GM12891 (cell line): Measurements from ENCODE around the gene FMN1.
A peak's percentile ranks its signal among the peaks of the same experiment; 100 is the strongest.

Source experiments
- DNase-seq: peaks from one replicate; pipeline ENCODE4 v3.0.0; 2011; ENCODE audit warnings: low spot score; ENCODE audit not compliant: insufficient read length
- FAIRE-seq: peaks from 2 replicates; lab custom pipeline; 2011; peaks lifted over from hg19 to GRCh38; lab: Jason Lieb, UNC
- PAX5 ChIP-seq: IDR thresholded peaks from 2 replicates; pipeline ENCODE4 v1.6.1; 2011; ENCODE audit warnings: low read length, moderate library complexity, mild to moderate bottlenecking; ENCODE audit not compliant: insufficient read depth, severe bottlenecking
- POLR2A ChIP-seq: IDR thresholded peaks from 2 replicates; pipeline ENCODE4 v1.6.1; 2011; ENCODE audit warnings: low read depth, low read length, control low read depth
- POLR2AphosphoS5 ChIP-seq: IDR thresholded peaks from 2 replicates; pipeline ENCODE4 v1.6.1; 2011; ENCODE audit warnings: low read depth, low read length, control low read depth
- POU2F2 ChIP-seq: IDR thresholded peaks from 2 replicates; pipeline ENCODE4 v1.6.1; 2011; ENCODE audit warnings: low read depth, mild to moderate bottlenecking, control low read depth, low read length, moderate library complexity
- SPI1 ChIP-seq: IDR thresholded peaks from 2 replicates; pipeline ENCODE4 v1.6.1; 2011; ENCODE audit warnings: low read depth, low read length, control low read depth
- TAF1 ChIP-seq: IDR thresholded peaks from 2 replicates; pipeline ENCODE4 v1.6.1; 2011; ENCODE audit warnings: low read depth, low read length, control low read depth

Gene FMN1

GRCh38 chr15:32722136-32722535, 472.4 kb downstream of the FMN1 start:
- FAIRE-seq: no peak
- no peak for DNase-seq
- no peak for TF ChIP-seq PAX5
- TF ChIP-seq POU2F2: no peak
- no peak for TF ChIP-seq POLR2AphosphoS5
- no peak for TF ChIP-seq TAF1
- TF ChIP-seq POLR2A: no peak
- TF ChIP-seq SPI1: no peak

GRCh38 chr15:32721596-32721995, 472.9 kb downstream of the FMN1 start:
- DNase-seq: no peak
- TF ChIP-seq POU2F2 (no peak), POLR2A (no peak), POLR2AphosphoS5 (no peak), SPI1 (no peak)
- no peak for FAIRE-seq

- FAIRE-seq (no peak), DNase-seq (no peak)
- TF ChIP-seq POU2F2 (no peak), POLR2A (no peak), POLR2AphosphoS5 (no peak), PAX5 (no peak), TAF1 (no peak), SPI1 (no peak)
These were observed 475.4 kb downstream of the FMN1 start for GRCh38 chr15:32718821-32719716.

GRCh38 chr15:32718227-32718820, 476.2 kb downstream of the FMN1 start:
- no peak for DNase-seq
- TF ChIP-seq POLR2AphosphoS5: no peak
- no peak for TF ChIP-seq PAX5
- TF ChIP-seq POU2F2: no peak
- no peak for TF ChIP-seq TAF1
- FAIRE-seq: no peak

- FAIRE-seq (no peak), DNase-seq (no peak)
These were observed 476.9 kb downstream of the FMN1 start, which contains the start of gene GREM1 for GRCh38 chr15:32717426-32718226. GREM1 (plus strand) TSS chr15:32718004; CDS start chr15:32730691, 12,687 bp downstream.

GRCh38 chr15:32716915-32717425, 477.5 kb downstream of the FMN1 start:
- no peak for TF ChIP-seq POU2F2
- no peak for TF ChIP-seq POLR2A
- TF ChIP-seq TAF1: no peak
- no peak for TF ChIP-seq SPI1
- no peak for TF ChIP-seq PAX5
- no peak for TF ChIP-seq POLR2AphosphoS5
- FAIRE-seq: no peak

More at GRCh38 chr15:32717426-32718226, 476.9 kb downstream of the FMN1 start, which contains the start of gene GREM1:
- no peak for TF ChIP-seq TAF1
- TF ChIP-seq POLR2AphosphoS5: no peak
- no peak for TF ChIP-seq POU2F2
- no peak for TF ChIP-seq SPI1
- no peak for TF ChIP-seq POLR2A
- no peak for TF ChIP-seq PAX5

GRCh38 chr15:32716216-32716914, 478.1 kb downstream of the FMN1 start:
- FAIRE-seq (no peak), DNase-seq (no peak)
- TF ChIP-seq POLR2AphosphoS5 (no peak), POU2F2 (no peak), TAF1 (no peak), SPI1 (no peak), POLR2A (no peak), PAX5 (no peak)

More at GRCh38 chr15:32716915-32717425, 477.5 kb downstream of the FMN1 start:
- peak; percentile 24 for DNase-seq
